Testis (tissue), 2 donors: ENCODE results near the gene TUBGCP6.

ENCODE experiments used
- POLR2A ChIP-seq: fragments of 450-650 bp; IDR thresholded peaks from one replicate; pipeline ENCODE4 v1.6.1; 2017; ENCODE audit warnings: antibody characterized with exemption, mild to moderate bottlenecking, moderate library complexity
- TF ChIP-seq, protein P1 (sequence below), 3 experiments: fragments of 450-650 bp in 2 of 3; fragments of 200-600 bp in 1 of 3; sonication (generic) in 1 of 3; IDR thresholded peaks; one replicate each; pipeline ENCODE4 v1.5.1; 2016 to 2019; ENCODE audit warnings: antibody characterized with exemption in 3 of 3, mild to moderate bottlenecking in 2 of 3, moderate library complexity in 1 of 3

DNA sequence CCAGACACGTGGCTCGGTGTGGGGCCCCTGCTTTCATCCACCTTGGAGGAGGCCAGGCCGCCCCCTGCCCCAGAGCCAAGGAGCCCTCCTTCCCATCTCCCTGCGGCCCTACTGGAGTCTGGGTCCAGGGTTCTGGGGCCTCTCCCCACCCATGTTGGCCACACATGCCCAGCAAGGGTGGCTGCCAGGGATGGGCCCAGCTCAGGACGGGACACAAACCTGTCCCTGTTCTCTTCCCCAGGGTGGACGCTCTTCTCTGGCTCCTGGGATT, 69.7 kb downstream of the TUBGCP6 start:
- TF ChIP-seq, protein P1, sequence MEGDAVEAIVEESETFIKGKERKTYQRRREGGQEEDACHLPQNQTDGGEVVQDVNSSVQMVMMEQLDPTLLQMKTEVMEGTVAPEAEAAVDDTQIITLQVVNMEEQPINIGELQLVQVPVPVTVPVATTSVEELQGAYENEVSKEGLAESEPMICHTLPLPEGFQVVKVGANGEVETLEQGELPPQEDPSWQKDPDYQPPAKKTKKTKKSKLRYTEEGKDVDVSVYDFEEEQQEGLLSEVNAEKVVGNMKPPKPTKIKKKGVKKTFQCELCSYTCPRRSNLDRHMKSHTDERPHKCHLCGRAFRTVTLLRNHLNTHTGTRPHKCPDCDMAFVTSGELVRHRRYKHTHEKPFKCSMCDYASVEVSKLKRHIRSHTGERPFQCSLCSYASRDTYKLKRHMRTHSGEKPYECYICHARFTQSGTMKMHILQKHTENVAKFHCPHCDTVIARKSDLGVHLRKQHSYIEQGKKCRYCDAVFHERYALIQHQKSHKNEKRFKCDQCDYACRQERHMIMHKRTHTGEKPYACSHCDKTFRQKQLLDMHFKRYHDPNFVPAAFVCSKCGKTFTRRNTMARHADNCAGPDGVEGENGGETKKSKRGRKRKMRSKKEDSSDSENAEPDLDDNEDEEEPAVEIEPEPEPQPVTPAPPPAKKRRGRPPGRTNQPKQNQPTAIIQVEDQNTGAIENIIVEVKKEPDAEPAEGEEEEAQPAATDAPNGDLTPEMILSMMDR (IDR thresholded peaks at IDR 0.05): no peak
- TF ChIP-seq POLR2A: no peak
